ENCODE results near the gene HGFAC.
A peak's percentile ranks its signal among the peaks of the same experiment; 100 is the strongest.

The HGFAC gene

DNA sequence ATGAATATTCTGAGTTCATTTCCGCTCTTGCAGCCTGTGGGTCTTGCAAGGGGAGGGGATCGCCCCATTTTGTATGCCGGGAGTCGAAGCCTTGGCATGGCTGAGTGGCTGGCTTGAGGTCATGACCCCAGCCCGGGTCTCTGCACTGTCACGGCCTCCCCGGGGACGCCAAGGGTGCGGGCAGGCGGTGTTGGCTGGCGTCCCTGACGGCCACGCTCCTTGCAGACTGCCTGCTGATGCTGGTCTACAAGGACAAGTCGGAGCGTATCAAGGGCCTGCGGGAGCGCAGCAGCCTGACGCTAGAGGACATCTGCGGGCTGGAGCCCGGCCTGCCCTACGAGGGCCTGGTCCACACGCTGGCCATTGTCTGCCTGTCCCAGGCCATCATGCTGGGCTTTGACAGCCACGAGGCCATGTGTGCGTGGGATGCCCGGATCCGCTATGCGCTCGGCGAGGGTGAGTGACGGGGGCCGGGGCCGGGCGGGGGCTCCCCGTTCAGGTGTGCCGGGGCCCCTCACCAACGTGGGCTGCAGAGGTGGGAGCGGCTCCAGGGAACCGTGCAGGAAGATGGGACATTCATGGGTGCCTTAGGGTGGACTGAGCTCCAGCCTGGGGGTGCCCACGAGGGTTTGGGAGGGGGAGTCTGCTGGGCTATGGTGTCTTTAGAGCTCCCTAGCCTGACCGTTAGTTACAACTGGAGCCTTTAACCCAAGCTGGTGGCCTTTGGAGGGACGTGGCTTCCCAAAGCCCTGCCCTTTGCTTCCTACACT lies 31.6 kb downstream of the HGFAC start:
- DNase-seq (ENCODE audit: low read depth, low spot score) = no peak

DNA sequence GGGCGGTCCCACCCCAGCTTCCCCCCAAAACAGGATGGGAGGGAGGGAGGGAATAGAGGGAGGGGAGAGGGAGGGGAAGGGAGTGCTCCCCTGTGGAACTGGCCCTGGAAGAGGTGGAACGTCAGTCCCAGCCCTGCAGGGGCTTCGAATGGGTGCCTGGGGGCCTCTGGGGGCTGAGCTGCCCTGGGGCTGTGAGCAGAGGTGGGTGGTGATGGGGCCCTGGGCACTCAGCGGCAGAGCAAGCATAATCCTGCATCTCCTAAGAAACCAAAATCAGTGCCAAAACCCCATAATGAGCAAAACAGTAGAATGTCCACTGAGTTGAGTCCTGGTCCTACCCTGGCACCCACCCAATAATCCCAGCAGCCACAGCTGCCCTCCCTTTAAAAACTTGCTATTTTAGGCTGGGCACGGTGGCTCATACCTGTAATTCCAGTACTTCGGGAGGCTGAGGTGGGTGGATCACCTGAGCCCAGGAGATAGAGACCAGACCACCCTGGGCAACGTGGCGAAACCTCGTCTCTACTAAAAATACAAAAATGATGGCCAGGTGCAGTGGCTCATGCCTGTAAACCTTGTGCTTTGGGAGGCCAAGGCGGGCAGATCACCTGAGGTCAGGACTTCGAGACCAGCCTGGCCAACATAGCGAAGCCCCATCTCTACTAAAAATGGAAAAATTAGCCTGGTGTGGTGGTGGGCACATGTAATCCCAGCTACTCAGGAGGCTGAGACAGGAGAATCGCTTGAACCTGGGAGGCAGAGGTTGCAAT lies 32.4 kb downstream of the HGFAC start:
- no peak for DNase-seq (ENCODE audit: low read depth, low spot score)

DNA sequence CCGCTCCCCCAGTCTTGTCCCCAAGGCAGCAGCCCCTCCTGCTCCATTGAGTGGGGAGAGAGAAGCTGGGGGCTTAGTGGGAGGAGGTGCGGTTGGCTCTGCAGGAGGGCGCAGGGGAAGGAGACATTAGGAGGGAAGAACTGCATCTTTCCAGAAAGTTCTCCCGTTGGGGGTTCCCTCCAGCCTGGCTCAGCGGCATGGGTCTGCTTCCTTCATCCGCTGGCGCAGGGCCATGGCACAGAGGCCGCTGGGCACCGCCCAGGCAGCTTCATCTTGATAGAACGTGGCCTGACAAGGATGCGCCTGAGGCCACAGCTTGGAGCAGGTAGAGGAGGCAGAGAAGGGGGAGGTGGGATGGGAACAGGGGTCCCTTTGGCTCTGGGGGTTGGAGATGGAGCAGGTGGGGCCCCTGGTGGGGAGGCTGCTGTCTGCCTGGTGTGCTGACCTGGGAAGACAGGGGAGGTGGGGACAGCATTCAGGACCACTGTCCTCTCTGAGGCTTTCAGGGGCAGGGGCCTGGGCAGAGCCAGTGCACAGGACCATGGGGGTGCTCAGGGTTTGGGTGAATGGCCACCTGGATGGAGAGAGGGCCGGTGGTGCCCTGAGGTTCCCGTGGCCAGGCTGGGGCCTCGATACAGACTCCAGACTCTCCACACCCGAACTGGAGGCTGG lies 33.4 kb downstream of the HGFAC start:
- no peak for DNase-seq (ENCODE audit: low read depth, low spot score)

DNA sequence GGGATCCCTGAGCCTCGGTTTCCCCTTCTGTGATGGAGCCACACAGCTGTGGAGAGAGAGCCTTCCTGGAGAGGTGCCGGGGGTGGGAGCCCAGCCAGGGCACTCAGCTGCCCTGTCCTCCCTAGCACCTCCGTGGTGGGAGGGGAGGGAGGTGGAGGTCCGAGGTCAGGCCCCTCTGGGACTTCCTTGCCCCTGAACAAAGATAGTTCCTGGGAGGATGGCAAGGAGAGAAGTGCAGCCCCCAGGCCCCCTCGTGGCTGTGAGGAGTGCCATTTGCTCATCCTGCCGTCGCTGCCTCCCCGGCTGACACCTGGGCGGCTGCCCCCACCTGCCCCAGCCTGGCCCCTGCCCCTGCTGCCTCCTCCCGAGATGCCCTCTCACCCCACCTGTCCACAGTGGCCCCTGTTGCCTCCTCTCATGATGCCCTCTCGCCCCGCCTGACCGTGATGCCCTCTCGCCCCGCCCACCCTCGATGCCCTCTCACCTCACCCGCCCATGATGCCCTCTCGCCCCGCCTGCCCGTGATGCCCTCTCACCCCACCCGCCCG lies 34.0 kb downstream of the HGFAC start:
- no peak for DNase-seq (ENCODE audit: low read depth, low spot score)

DNA sequence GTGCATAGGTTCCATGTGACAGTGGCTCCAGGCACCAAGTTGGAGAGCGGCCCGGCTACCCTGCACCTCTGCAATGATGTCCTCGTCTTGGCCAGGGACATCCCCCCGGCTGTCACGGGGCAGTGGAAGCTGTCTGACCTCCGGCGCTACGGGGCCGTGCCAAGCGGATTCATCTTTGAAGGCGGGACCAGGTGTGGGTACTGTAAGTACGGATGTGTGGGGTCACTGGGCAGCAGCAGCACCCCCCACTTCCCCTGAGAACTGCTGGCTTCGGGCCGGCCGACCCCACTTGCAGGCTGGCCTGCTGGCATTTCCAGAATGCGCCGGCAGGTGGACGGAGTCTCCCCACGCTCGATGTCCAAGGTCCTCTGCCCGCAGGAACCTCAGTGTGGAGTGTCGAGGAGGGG lies 34.6 kb downstream of the HGFAC start:
- DNase-seq (ENCODE audit: low read depth, low spot score) = no peak

DNA sequence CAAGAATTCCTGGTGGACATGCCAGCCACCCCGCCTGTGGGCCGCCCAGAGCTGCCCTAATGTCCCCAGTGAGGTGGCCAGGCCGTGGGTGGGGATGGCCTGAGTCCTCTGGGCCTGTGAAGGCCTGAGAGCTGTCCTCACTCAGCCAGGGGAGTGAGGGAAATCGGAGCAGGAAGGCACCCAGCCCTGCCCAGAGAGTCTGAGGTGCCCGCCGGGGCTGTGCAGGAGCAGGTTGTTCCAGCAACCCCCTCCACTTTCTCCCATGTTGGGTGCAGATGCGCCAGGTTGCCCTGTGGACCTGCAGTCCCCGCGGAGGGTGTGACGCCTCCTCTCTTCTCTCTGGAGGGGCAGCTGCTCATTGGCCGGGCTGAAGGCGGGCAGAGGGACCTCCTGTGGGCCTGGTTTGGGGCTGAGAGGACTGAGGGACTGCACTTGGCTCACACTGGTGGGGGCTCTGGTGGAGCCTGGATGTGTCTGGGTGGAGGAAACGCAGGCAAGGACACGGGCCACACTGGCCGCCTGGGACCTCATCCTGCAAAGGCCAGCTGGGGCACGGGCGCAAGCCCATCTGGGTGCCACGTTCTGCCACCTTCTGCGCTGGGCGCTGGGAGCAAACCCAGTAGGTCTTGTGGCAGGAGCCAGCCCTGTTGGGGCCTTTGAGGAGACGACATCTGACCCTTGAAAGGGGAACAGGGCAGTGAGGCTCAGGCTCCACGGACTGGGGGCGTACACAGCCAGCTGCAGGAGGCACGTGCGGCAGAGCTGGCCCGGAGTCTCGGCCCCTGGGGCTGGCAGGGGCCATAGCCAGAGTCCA lies 35.4 kb downstream of the HGFAC start:
- no peak for DNase-seq (ENCODE audit: low read depth, low spot score)

DNA sequence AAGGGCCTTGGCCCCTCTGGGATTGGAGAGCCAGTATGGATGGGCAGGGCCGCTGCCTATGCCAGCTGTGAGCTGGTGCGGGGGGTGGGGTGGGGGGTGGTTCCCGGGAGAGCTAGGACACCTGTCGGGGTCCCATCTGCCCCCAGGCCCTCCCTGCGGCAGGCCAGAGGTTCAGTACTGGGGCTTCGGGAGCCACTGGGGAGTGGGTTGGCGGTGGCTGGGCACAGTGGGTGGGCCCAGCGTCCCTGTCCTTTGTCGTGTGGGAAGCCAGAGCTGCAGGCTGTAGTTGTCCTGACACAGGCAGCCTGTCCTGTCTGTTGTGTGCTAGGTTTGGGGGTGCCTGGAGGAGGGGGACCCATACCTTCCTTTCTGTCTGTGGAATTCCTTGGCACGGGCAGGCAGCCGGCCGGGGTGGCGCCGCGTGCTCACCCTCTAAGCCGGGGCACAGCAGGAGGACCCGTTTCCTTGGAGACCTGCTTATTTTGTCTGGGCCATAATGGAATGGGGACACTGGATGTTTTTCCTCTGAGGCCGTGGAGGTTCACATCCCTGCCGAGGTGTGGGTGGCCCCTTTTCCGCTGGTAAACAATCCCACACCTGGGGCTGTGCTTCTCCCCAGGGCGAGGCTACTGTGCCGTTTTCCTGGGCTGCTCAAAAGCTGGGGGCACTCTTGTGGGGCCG lies 36.1 kb downstream of the HGFAC start:
- no peak for DNase-seq (ENCODE audit: low read depth, low spot score)

DNA sequence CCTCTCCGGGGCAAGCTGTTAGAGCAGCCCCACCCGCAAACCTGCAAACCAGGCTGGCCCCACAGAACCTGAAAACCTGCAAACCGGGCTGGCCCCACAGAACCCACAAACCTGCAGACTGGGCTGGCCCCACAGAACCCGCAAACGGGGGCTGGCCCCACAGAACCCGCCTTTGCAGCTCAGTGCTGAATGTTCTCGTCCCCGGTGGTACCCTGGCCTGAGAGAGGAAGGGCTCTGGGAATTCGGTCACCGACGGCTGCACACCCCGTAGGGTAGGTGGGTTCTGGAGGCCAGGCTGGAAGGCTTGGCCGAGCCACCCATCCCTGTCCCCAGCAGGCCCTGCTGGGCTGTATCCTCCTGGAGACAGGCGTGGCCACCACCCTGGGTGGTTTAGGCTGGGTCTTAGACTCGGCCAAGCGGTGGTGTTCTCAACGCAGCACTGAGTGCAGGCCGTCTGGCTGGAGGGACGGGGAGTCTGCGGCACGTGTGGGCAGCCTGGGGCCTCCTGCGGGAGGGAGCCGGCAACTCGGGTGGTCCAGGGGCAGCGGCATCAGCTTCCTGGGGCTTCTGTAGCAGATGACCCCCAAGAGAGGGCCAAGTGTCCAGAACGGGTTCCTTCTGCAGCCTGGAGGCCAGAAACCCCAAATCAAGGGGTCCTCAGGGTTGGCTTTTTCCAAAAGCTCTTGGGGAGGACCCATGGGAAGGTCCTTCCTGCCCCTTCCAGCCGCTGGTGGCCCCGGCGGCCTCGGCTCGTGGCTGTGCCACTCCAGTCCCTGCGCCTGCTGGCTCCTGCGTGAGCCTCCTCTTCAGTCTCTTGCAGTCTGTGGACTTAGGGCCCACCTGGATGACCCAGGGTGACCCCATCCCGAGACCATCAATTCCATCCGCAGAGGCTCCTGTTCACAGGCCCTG lies 36.9 kb downstream of the HGFAC start:
- DNase-seq (ENCODE audit: low read depth, low spot score) = no peak

DNA sequence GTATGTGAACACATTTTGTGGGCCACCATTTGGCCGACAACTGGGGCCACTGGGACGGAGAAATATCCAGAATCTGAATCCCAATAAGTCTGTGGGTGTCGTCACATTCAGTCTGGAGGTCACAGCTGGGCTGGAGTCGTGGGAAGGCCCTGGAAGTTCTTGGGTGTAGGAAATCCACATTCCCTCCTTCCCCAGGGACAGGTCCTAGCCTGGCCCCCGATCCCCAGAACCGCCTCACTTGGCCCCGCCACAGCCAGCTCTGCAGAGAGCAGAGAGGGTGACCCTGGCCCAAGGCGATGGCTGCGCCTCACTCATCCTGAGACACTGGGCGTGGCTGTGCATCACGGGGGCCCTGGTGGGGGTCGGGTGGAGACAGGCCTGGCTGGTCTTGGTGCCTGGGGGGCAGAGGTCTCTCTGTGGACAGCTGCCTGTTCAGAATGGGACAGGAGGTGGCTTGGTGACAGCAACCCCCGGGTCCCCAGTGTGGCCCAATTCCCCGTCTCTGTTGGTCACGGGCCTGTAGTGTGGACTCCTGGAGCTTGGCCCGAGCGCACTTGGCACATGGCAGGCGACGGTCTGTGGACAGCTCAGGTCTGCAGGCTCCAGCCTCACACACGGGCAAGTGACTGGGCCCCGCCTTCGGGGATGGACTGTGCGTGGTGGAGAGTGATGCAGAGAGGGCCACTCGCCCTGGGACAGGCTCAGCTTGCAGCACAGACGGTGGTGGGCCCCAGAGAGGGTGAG lies 37.8 kb downstream of the HGFAC start:
- no peak for DNase-seq (ENCODE audit: low read depth, low spot score)

DNA sequence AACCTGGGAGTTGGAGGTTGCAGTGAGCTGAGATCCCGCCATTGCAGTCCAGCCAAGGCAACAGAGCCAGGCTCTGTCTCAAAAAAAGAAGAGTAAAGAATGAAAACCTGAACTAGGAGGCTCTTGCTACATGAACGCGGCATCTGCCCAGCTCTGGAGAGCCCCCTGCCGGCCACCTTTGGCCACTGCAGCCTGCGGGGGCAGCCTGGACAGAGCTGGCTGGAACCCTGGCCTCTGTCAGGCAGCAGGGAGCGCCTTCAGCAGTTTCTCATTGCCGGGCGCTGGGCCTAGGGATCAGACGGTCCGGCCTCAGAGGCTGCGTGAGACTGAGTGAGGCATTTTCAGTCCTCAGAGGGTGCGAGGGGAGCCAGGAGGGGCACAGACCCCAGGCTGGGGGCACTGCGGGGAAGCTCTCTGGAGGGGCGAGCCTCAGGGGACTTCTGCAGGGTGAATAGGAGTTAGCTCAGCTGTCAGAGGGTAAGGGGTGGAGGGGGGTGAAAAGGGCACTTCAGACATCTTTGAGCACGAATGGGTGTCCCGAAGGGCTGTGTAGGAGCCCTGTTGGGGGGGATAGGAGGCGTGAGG lies 38.9 kb downstream of the HGFAC start:
- peak; percentile 31 for DNase-seq (ENCODE audit: low read depth, low spot score)

DNA sequence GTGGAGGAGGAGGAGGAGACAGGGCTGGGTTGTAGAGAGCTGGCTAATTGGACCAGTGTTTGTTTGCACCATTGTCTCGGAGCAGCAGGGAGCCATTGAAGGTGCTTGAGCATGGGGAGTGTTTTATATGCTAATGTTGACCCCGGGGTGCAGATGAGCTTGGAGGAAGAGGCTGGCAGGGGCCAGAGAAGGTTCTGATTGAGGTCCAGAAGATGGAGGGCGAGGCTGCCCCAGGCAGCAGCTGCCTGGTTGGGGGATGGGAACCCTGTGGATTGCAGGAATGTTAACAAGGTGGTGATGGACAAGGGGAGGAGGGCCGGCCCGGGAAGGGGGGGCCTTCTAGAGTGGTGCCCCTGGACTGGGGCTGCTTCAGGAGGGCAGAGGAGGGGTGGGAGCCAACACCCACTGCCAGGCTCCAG lies 39.4 kb downstream of the HGFAC start:
- no peak for DNase-seq (ENCODE audit: low read depth, low spot score)

DNA sequence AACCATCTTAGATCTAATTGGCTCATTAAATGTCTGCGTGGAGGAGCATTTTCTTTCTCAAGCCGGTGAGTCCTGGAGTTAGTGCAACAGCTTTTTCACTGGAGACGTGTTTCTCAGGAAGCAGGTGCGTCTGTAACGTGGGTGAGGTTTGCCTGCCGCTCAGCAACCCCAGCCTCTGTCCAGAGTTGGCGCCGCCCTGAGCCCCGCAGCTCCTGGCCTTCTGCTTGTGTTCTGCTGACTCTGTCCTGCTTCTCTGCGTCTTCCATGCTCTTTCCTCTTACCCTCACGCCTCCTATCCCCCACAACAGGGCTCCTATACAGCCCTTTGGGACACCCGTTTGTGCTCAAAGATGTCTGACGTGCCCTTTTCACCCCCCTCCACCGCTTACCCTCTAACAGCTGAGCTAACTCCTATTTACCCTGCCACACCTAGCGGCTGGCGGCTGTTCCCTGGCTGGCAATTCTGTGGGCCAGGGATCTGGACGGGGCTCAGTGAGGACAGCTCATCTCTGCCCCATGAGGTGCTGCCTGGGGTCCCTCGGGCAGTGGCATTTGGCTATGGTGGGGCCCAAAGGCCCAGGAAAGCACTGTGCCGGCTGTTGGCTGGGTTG lies 40.1 kb downstream of the HGFAC start:
- DNase-seq (ENCODE audit: low read depth, low spot score) = no peak

DNA sequence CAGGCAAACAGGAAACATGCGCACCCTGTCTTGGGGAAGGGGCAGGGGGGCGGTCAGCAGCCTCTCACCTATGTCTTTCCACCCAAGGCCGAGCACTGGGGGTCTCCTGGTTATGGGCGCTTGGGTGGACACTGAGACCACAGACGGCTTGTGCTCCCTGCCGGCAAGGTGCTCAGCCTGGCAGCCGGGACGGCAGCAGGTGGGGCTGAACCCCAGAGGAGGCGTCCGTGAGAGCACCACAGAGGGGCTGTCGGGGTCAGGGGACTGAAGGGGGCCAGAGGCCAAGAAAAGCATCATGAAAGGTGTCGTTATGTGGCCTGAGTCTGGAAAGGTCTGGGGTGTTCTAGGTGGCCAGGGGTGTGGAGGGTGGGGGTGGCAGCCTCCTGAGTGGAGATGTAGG lies 40.9 kb downstream of the HGFAC start:
- DNase-seq (ENCODE audit: low read depth, low spot score) = no peak

DNA sequence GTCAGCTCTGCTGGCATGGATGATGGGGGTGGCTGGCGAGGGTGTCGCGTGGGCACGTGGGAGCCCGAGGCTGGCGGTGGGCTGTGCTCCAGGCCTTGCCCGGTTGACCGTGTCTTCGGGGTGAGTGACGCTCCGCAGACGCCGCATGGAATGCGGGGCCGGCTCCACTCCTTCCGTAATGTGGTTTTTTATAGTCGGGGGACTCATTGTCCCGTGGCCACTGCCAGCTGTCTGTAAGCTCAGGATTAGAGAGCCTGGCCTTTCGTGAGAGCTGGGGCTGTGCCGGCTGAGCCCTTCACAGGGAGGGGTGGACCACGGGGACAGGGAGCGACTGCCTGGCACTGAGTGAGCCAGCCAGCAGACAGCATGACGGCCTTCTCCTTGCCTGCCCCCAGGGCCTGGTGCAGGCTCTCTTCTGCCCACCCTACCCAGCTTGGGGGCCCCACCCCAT lies 41.7 kb downstream of the HGFAC start:
- DNase-seq (ENCODE audit: low read depth, low spot score) = no peak

DNA sequence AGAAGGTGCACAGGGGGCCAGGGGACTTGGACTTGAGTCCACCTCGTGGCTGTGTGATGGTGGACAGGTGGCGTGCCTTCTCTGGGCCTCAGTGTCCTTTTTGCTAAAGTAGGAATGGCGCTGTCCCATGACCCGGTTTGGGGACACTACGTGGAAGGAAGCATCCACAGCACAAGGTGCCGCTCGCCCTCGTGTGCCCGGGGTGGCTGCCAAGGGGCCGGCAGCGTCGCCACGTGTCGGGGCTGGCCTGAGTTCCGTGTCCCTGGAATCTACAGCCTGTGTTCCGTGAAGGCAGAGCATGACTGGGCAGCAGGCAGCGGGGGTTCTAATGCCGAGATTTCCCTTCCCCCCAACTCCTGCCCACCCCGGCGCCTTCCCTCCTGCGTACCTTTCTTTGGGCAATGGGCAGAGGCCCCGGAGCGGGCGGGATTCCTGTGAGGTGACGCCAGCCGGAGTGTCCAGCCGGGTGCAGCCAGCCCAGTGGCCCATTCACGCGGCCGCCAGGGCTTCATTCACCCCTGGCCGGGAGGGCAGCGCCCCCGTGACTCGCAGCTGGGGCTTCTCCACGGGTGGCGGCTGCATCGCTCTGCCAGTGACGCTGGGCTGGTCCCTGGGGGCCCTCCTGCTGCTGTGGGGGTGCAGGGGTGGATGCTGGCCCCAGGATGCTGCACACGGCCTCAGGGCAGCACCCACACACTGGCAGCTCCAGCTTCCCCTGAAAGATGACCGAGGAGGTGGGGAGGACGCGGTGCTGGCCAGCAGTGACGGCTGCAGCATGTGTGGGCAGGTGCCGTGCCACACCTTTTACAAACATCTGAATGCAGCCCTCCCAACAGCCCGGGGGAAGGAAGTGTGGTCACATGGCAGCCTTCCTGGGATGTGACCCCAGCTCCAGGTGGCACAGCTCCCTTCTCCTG lies 42.5 kb downstream of the HGFAC start:
- DNase-seq (ENCODE audit: low read depth, low spot score) = no peak

DNA sequence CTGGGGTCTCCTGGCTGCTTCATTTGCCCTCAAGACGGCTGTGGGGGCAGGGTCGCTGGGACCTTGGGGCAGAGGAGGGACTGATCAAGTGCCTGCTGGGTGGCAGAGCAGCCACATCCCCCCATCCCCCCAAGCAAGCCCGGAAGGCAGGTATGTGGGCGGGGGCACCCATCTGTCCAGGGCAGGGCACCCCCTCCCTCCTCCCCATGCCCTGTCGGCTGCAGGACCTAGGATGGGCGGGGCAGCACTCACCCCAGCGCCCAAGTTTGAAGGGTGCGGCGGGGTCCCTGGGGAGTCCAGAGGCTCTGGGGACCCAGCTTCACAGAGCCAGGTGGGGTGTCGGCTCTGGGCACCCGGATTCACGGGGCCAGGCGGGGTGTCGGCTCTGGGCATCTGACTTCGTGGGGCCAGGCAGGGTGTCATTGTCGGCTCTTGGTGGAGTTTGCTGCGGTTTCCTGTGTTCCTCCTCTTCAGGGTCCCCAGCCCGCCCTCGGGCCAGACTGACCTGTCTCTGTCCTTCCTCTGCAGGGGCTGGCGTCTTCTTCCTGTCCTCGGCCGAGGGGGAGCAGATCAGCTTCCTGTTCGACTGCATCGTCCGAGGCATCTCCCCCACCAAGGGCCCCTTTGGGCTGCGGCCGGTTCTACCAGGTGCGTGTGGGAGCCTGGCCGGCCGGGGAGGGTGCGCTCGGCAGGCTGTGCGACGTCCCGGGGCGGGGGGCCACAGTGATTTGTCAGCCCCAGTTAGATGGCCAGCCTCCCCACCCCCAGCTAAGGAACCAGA lies 43.4 kb downstream of the HGFAC start:
- no peak for DNase-seq (ENCODE audit: low read depth, low spot score)

Measured in activated CD4-positive, CD25-positive, alpha-beta regulatory T cell treated with anti-CD3 and anti-CD28 coated beads, Interleukin-2, amount 50 U/mL, for 16 hours (primary cell).